Memory B cell (primary cell): ENCODE data around the gene PIGZ.
"Not testable (repeated sequence)": the region's sequence is repeated elsewhere in the genome, so short reads cannot be mapped to it uniquely, and the experiment has no call there.

Experiments used
- ATAC-seq: fragments of 150-1000 bp; cut with Tn5 transposase; 2 replicates; pipeline ENCODE4 v1.10.0; 2021; ENCODE audit warnings: low read depth, mild to moderate bottlenecking, moderate library complexity
- DNase-seq, 2 donors: peaks; one replicate each; pipeline ENCODE4 v3.0.0; 2022; ENCODE audit warnings: low spot score in 2 of 2
- H3K27ac Mint-ChIP-seq: one replicate; pipeline ENCODE4 v1.8.0; 2022; ENCODE audit warnings: mild to moderate bottlenecking, moderate library complexity, mixed read lengths
- H3K27me3 Mint-ChIP-seq: one replicate; pipeline ENCODE4 v1.8.0; 2022; ENCODE audit warnings: mixed read lengths
- H3K36me3 Mint-ChIP-seq: one replicate; pipeline ENCODE4 v1.8.0; 2022; ENCODE audit warnings: mild to moderate bottlenecking, mixed read lengths
- H3K4me1 Mint-ChIP-seq: one replicate; pipeline ENCODE4 v1.8.0; 2022; ENCODE audit warnings: mixed read lengths
- H3K4me3 Mint-ChIP-seq: one replicate; pipeline ENCODE4 v1.8.0; 2022; ENCODE audit warnings: mild to moderate bottlenecking, moderate library complexity, mixed read lengths
- H3K9me3 Mint-ChIP-seq: one replicate; pipeline ENCODE4 v1.8.0; 2022; ENCODE audit warnings: mixed read lengths

Gene PIGZ

GRCh38 chr3:196962108-196962929 lies 6.3 kb downstream of the PIGZ start:
- peak; percentile 59 for ATAC-seq
- no peaks in the 10 kb centered on the region for H3K36me3 Mint-ChIP-seq
- H3K27me3 Mint-ChIP-seq: no peaks in the 10 kb centered on the region
- DNase-seq: no peak
- H3K27ac Mint-ChIP-seq: peak overlapping the region; percentile 18
- no peaks in the 10 kb centered on the region for H3K9me3 Mint-ChIP-seq
- peak overlapping the region; percentile 78 for H3K4me3 Mint-ChIP-seq
- H3K4me1 Mint-ChIP-seq: peaks cover 22% of the 10 kb centered on the region

- DNase-seq: no peak
- Mint-ChIP-seq H3K36me3 (no peaks in the 10 kb centered on the region), H3K27me3 (no peaks in the 10 kb centered on the region), H3K4me3 (no peak overlapping the region), H3K4me1 (no peaks in the 10 kb centered on the region), H3K9me3 (no peaks in the 10 kb centered on the region), H3K27ac (no peak overlapping the region)
- ATAC-seq: no peak
Observed at GRCh38 chr3:196954832-196955231, 13.8 kb downstream of the PIGZ start.

GRCh38 chr3:196951371-196951770 lies 17.3 kb downstream of the PIGZ start:
- Mint-ChIP-seq H3K27me3 (no peaks in the 10 kb centered on the region), H3K4me1 (peaks cover 4% of the 10 kb centered on the region), H3K36me3 (no peaks in the 10 kb centered on the region), H3K4me3 (no peak overlapping the region), H3K9me3 (no peaks in the 10 kb centered on the region), H3K27ac (no peak overlapping the region)
- DNase-seq: no peak
- ATAC-seq: no peak

GRCh38 chr3:196949750-196950149 lies 18.9 kb downstream of the PIGZ start:
- H3K4me1 Mint-ChIP-seq: peaks cover 5% of the 10 kb centered on the region
- no peak overlapping the region for H3K27ac Mint-ChIP-seq
- H3K9me3 Mint-ChIP-seq: no peaks in the 10 kb centered on the region
- H3K4me3 Mint-ChIP-seq: no peak overlapping the region
- DNase-seq (no peak), ATAC-seq (no peak)
- H3K27me3 Mint-ChIP-seq: no peaks in the 10 kb centered on the region
- no peaks in the 10 kb centered on the region for H3K36me3 Mint-ChIP-seq

- Mint-ChIP-seq H3K4me1 (peaks cover 10% of the 10 kb centered on the region), H3K27ac (no peak overlapping the region), H3K27me3 (no peaks in the 10 kb centered on the region), H3K9me3 (no peaks in the 10 kb centered on the region), H3K36me3 (no peaks in the 10 kb centered on the region), H3K4me3 (no peak overlapping the region)
- ATAC-seq (no peak), DNase-seq (no peak)
Observed at GRCh38 chr3:196949285-196949619, 19.4 kb downstream of the PIGZ start.

- no peaks in the 10 kb centered on the region for H3K36me3 Mint-ChIP-seq
- H3K4me1 Mint-ChIP-seq: peaks cover 11% of the 10 kb centered on the region
- H3K27ac Mint-ChIP-seq: no peak overlapping the region
- H3K4me3 Mint-ChIP-seq: no peak overlapping the region
- ATAC-seq (no peak), DNase-seq (no peak)
- no peaks in the 10 kb centered on the region for H3K9me3 Mint-ChIP-seq
- H3K27me3 Mint-ChIP-seq: no peaks in the 10 kb centered on the region
Observed at GRCh38 chr3:196948442-196949284, 20.0 kb downstream of the PIGZ start.

- H3K27me3 Mint-ChIP-seq: no peaks in the 10 kb centered on the region
- no peaks in the 10 kb centered on the region for H3K9me3 Mint-ChIP-seq
- H3K27ac Mint-ChIP-seq: no peak overlapping the region
Observed at GRCh38 chr3:196947860-196948441, 20.7 kb downstream of the PIGZ start.

GRCh38 chr3:196947136-196947859 lies 21.3 kb downstream of the PIGZ start:
- Mint-ChIP-seq H3K4me1 (peaks cover 18% of the 10 kb centered on the region), H3K27ac (no peak overlapping the region)

More at GRCh38 chr3:196947860-196948441, 20.7 kb downstream of the PIGZ start:
- no peak for ATAC-seq
- H3K36me3 Mint-ChIP-seq: no peaks in the 10 kb centered on the region
- no peak for DNase-seq
- H3K4me1 Mint-ChIP-seq: peaks cover 18% of the 10 kb centered on the region
- H3K4me3 Mint-ChIP-seq: no peak overlapping the region

GRCh38 chr3:196944037-196944790 lies 24.4 kb downstream of the PIGZ start:
- ATAC-seq, H3K27ac Mint-ChIP-seq, H3K27me3 Mint-ChIP-seq, H3K9me3 Mint-ChIP-seq, DNase-seq, H3K36me3 Mint-ChIP-seq: not testable (repeated sequence)
- Mint-ChIP-seq H3K4me1 (peaks cover 38% of the 10 kb centered on the region), H3K4me3 (peak overlapping the region; percentile 14)

More at GRCh38 chr3:196947136-196947859, 21.3 kb downstream of the PIGZ start:
- no peaks in the 10 kb centered on the region for H3K9me3 Mint-ChIP-seq
- DNase-seq: no peak
- H3K27me3 Mint-ChIP-seq: no peaks in the 10 kb centered on the region
- H3K36me3 Mint-ChIP-seq: no peaks in the 10 kb centered on the region
- H3K4me3 Mint-ChIP-seq: no peak overlapping the region
- no peak for ATAC-seq

- DNase-seq: no peak
- Mint-ChIP-seq H3K4me1 (peaks cover 38% of the 10 kb centered on the region), H3K36me3 (peaks cover 5% of the 10 kb centered on the region), H3K9me3 (no peaks in the 10 kb centered on the region), H3K27ac (peak overlapping the region; percentile 94), H3K27me3 (no peaks in the 10 kb centered on the region), H3K4me3 (peak overlapping the region; percentile 94)
- ATAC-seq: no peak
Observed at GRCh38 chr3:196942915-196943277, 25.7 kb downstream of the PIGZ start.

- ATAC-seq (peak; percentile 90), DNase-seq (peak; percentile 98 to 100)
- Mint-ChIP-seq H3K9me3 (no peaks in the 10 kb centered on the region), H3K27me3 (no peaks in the 10 kb centered on the region), H3K4me3 (peak within 1 kb of the TSS; percentile 94), H3K4me1 (peaks cover 38% of the 10 kb centered on the region), H3K36me3 (peaks cover 7% of the 10 kb centered on the region), H3K27ac (peak within 1 kb of the TSS; percentile 94)
Observed at GRCh38 chr3:196942226-196942914, 26.3 kb downstream of the PIGZ start, which contains the start of gene NCBP2. NCBP2 (minus strand) TSS chr3:196942528; CDS start chr3:196942503, 25 bp downstream.

GRCh38 chr3:196941729-196942225 lies 26.9 kb downstream of the PIGZ start:
- H3K27ac Mint-ChIP-seq: peak overlapping the region; percentile 94
- H3K27me3 Mint-ChIP-seq: no peaks in the 10 kb centered on the region
- ATAC-seq: peak; percentile 28
- peak overlapping the region; percentile 94 for H3K4me3 Mint-ChIP-seq
- no peaks in the 10 kb centered on the region for H3K9me3 Mint-ChIP-seq
- H3K4me1 Mint-ChIP-seq: peaks cover 37% of the 10 kb centered on the region
- peaks cover 10% of the 10 kb centered on the region for H3K36me3 Mint-ChIP-seq
- DNase-seq: peak; percentile 37 to 64
